ENCODE data around the gene CAMKK2. TPM values are rescaled to one million over a fixed set of nuclear protein-coding genes. Genes with fewer than 3 reads are reported as not detected.

Gene CAMKK2
- total RNA-seq, 4 donors from 2014 or later, result 17.5 to 155 (median 47.7) TPM

- 98 to 100% methylated on average over 1 to 9 of the region's 9 CpGs for WGBS, 2 donors (ENCODE audit: low coverage in 1 of 2)
- DNase-seq, result no peak
- intact Hi-C loops (cut with DNase I; ENCODE audit: low total_unique reads) (no loop called here), in situ Hi-C loops (cut with MboI; ENCODE audit: low pct_ligation_motif_present in 1 of 4, low pct_unique_long_range_greater_than_20kb in 1 of 4, low sequenced_read_pairs in 3 of 4) (no loop called here)
- H3K9me3 ChIP-seq, result no peaks in the 10 kb centered on the region
- no peaks in the 10 kb centered on the region for H3K27me3 ChIP-seq
- peaks cover 0 to 40% (median 10%) of the 10 kb centered on the region in 4 donors for H3K36me3 ChIP-seq
- no peaks in the 10 kb centered on the region for H3K4me1 ChIP-seq
- no peak overlapping the region for H3K27ac ChIP-seq
- no peak overlapping the region for H3K4me3 ChIP-seq
- no peak for TF ChIP-seq EP300 (IDR thresholded peaks at IDR 0.05; ENCODE audit: low read depth)
- TF ChIP-seq POLR2A (IDR thresholded peaks at IDR 0.05), result no peak
- TF ChIP-seq POLR2AphosphoS5 (IDR thresholded peaks at IDR 0.05), result no peak
- TF ChIP-seq CTCF (IDR thresholded peaks at IDR 0.05), result no peak
Measured at GRCh38 chr12:121252712-121253345, 43.7 kb downstream of the CAMKK2 start.

GRCh38 chr12:121251838-121252237 lies 44.7 kb downstream of the CAMKK2 start:
- TF ChIP-seq POLR2AphosphoS5 (IDR thresholded peaks at IDR 0.05) (no peak), EP300 (IDR thresholded peaks at IDR 0.05; ENCODE audit: low read depth) (no peak), POLR2A (IDR thresholded peaks at IDR 0.05) (no peak), CTCF (IDR thresholded peaks at IDR 0.05) (no peak)
- WGBS, 2 donors (ENCODE audit: low coverage in 1 of 2), result 67 to 75% methylated on average over 2 of the region's 2 CpGs

GRCh38 chr12:121250359-121250758 lies 46.1 kb downstream of the CAMKK2 start:
- no peak overlapping the region for H3K27ac ChIP-seq
- peaks cover 0 to 40% (median 8%) of the 10 kb centered on the region in 4 donors for H3K36me3 ChIP-seq
- intact Hi-C loops (cut with DNase I; ENCODE audit: low total_unique reads), result no loop called here
- H3K4me3 ChIP-seq, result no peak overlapping the region
- no peaks in the 10 kb centered on the region for H3K9me3 ChIP-seq
- TF ChIP-seq EP300 (IDR thresholded peaks at IDR 0.05; ENCODE audit: low read depth), result no peak
- TF ChIP-seq POLR2A (IDR thresholded peaks at IDR 0.05), result no peak
- no peak for TF ChIP-seq POLR2AphosphoS5 (IDR thresholded peaks at IDR 0.05)
- TF ChIP-seq CTCF (IDR thresholded peaks at IDR 0.05), result no peak
- in situ Hi-C loops (cut with MboI; ENCODE audit: low pct_ligation_motif_present in 1 of 4, low pct_unique_long_range_greater_than_20kb in 1 of 4, low sequenced_read_pairs in 3 of 4), result no loop called here
- DNase-seq, result no peak
- 83 to 100% methylated on average over 2 to 14 of the region's 14 CpGs for WGBS, 2 donors (ENCODE audit: low coverage in 1 of 2)
- no peaks in the 10 kb centered on the region for H3K27me3 ChIP-seq
- H3K4me1 ChIP-seq, result no peaks in the 10 kb centered on the region

More at GRCh38 chr12:121251838-121252237, 44.7 kb downstream of the CAMKK2 start:
- H3K27me3 ChIP-seq, result no peaks in the 10 kb centered on the region
- H3K27ac ChIP-seq, result no peak overlapping the region
- DNase-seq, result no peak
- no peak overlapping the region for H3K4me3 ChIP-seq
- no peaks in the 10 kb centered on the region for H3K9me3 ChIP-seq
- H3K36me3 ChIP-seq, result peaks cover 0 to 40% (median 9%) of the 10 kb centered on the region in 4 donors
- in situ Hi-C loops (cut with MboI; ENCODE audit: low pct_ligation_motif_present in 1 of 4, low pct_unique_long_range_greater_than_20kb in 1 of 4, low sequenced_read_pairs in 3 of 4), result no loop called here
- no peaks in the 10 kb centered on the region for H3K4me1 ChIP-seq
- intact Hi-C loops (cut with DNase I; ENCODE audit: low total_unique reads), result no loop called here

- in situ Hi-C loops (cut with MboI; ENCODE audit: low pct_ligation_motif_present in 1 of 4, low pct_unique_long_range_greater_than_20kb in 1 of 4, low sequenced_read_pairs in 3 of 4), result no loop called here
- peak; percentile 74 for DNase-seq
Measured at GRCh38 chr12:121248622-121249021, 47.9 kb downstream of the CAMKK2 start.

More at GRCh38 chr12:121248622-121249021, 47.9 kb downstream of the CAMKK2 start:
- TF ChIP-seq POLR2A (IDR thresholded peaks at IDR 0.05) (no peak), POLR2AphosphoS5 (IDR thresholded peaks at IDR 0.05) (no peak), EP300 (IDR thresholded peaks at IDR 0.05; ENCODE audit: low read depth) (no peak), CTCF (IDR thresholded peaks at IDR 0.05) (no peak)
- 83 to 85% methylated on average over 8 to 22 of the region's 22 CpGs for WGBS, 2 donors (ENCODE audit: low coverage in 1 of 2)
- no peaks in the 10 kb centered on the region for H3K4me1 ChIP-seq
- intact Hi-C loops (cut with DNase I; ENCODE audit: low total_unique reads), result no loop called here
- H3K27ac ChIP-seq, result no peak overlapping the region
- peaks cover 0 to 35% (median 10%) of the 10 kb centered on the region in 4 donors for H3K36me3 ChIP-seq
- no peaks in the 10 kb centered on the region for H3K9me3 ChIP-seq
- H3K27me3 ChIP-seq, result no peaks in the 10 kb centered on the region
- H3K4me3 ChIP-seq, result no peak overlapping the region

Data from transverse colon (tissue), 4 donors.